ENCODE data around the gene LMBR1L.

LMBR1L gene

GRCh38 chr12:49060237-49061156 lies 50.1 kb downstream of the LMBR1L start, which contains the start of gene KMT2D (continued):
- TF ChIP-seq ZNF629 (tag by site-specific recombination; IDR thresholded peaks at IDR 0.05): peak; percentile 92
- TF ChIP-seq ZNF776 (tag by site-specific recombination; IDR thresholded peaks at IDR 0.05; ENCODE audit: borderline replicate concordance): no peak
- peak; percentile 74 for TF ChIP-seq ZBTB6 (tag by site-specific recombination; IDR thresholded peaks at IDR 0.05)
- 0 out of 2 replicates have a peak, but pooled peaks have one; percentile 9 for TF ChIP-seq ZNF157 (tag by site-specific recombination; IDR thresholded peaks at IDR 0.05)
- TF ChIP-seq REST (tag by site-specific recombination; IDR thresholded peaks at IDR 0.05): peak; percentile 72
- no peak for TF ChIP-seq ZNF112 (tag by site-specific recombination; IDR thresholded peaks at IDR 0.05)
- TF ChIP-seq ZNF548 (tag by site-specific recombination; IDR thresholded peaks at IDR 0.05): peak; percentile 36; the same call in 1 of the 2 replicates
- no peak for TF ChIP-seq ZNF529 (tag by site-specific recombination; IDR thresholded peaks at IDR 0.05; ENCODE audit: insufficient replicate concordance)
- 0 out of 2 replicates have a peak, but pooled peaks have one; percentile 73 for TF ChIP-seq ZNF624 (tag by site-specific recombination; IDR thresholded peaks at IDR 0.05)
- TF ChIP-seq ZNF354C (tag by site-specific recombination; IDR thresholded peaks at IDR 0.05; ENCODE audit: borderline replicate concordance, low read depth): no peak
- TF ChIP-seq SP3 (tag by site-specific recombination; IDR thresholded peaks at IDR 0.05): peak; percentile 98
- peak; percentile 95 for TF ChIP-seq GLIS2 (tag by site-specific recombination; IDR thresholded peaks at IDR 0.05)
- peak; percentile 95 for TF ChIP-seq ZNF580 (tag by site-specific recombination; IDR thresholded peaks at IDR 0.05)
- no peak for TF ChIP-seq ZNF274 (IDR thresholded peaks at IDR 0.05; ENCODE audit: low read length)
- no peak for TF ChIP-seq ZNF274 (tag by site-specific recombination; IDR thresholded peaks at IDR 0.05; ENCODE audit: borderline replicate concordance)
- 0 out of 2 replicates have a peak, but pooled peaks have one; percentile 72 for TF ChIP-seq HIC1 (tag by site-specific recombination; IDR thresholded peaks at IDR 0.05)
- TF ChIP-seq ELK4 (IDR thresholded peaks at IDR 0.05; ENCODE audit: borderline replicate concordance, low read depth, low read length): no peak
- TF ChIP-seq MZF1 (tag by site-specific recombination; IDR thresholded peaks at IDR 0.05; ENCODE audit: borderline replicate concordance): no peak
- TF ChIP-seq ZSCAN4 (tag by site-specific recombination; IDR thresholded peaks at IDR 0.05): peak; percentile 90
- peak; percentile 66; the same call in 1 of the 2 replicates for TF ChIP-seq SCRT2 (tag by site-specific recombination; IDR thresholded peaks at IDR 0.05)
- TF ChIP-seq ZNF747 (tag by site-specific recombination; IDR thresholded peaks at IDR 0.05): 0 out of 2 replicates have a peak, but pooled peaks have one; percentile 54
- no peak for TF ChIP-seq ZNF266 (tag by site-specific recombination; IDR thresholded peaks at IDR 0.05; ENCODE audit: low read depth)
- peak; percentile 98 for TF ChIP-seq ZBTB48 (tag by site-specific recombination; IDR thresholded peaks at IDR 0.05)
- peak; percentile 96 for TF ChIP-seq BCL11A (tag by site-specific recombination; IDR thresholded peaks at IDR 0.05; ENCODE audit: low read depth)
- TF ChIP-seq ZBTB10 (tag by site-specific recombination; IDR thresholded peaks at IDR 0.05): peak; percentile 99
- 0 out of 2 replicates have a peak, but pooled peaks have one; percentile 20 for TF ChIP-seq ZNF133 (tag by site-specific recombination; IDR thresholded peaks at IDR 0.05)
